Keratinocyte (primary cell): Measurements from ENCODE around the gene HEYL. TPM values are rescaled to one million over a fixed set of nuclear protein-coding genes. Genes with fewer than 3 reads are reported as not detected.

ENCODE experiments used
- DNase-seq: peaks from one replicate; pipeline ENCODE4 v3.0.0-alpha.2; 2011; ENCODE audit warnings: low read depth, missing footprints, low spot score
- FAIRE-seq: peaks from 2 replicates; lab custom pipeline; 2011; peaks lifted over from hg19 to GRCh38; lab: Jason Lieb, UNC
- H2AFZ ChIP-seq: 2 replicates; pipeline ENCODE4 v1.6.0; 2012; ENCODE audit warnings: low read length, control low read depth, inconsistent platforms; ENCODE audit not compliant: control insufficient read depth
- H3K27ac ChIP-seq: 2 replicates; pipeline ENCODE4 v1.5.1; 2011; ENCODE audit warnings: low read length; ENCODE audit not compliant: control insufficient read depth, insufficient read depth
- H3K27me3 ChIP-seq: 3 replicates; pipeline ENCODE4 v1.6.0; 2011; ENCODE audit warnings: low read length; ENCODE audit not compliant: control insufficient read depth, insufficient read depth; ENCODE audit errors: extremely low read depth
- H3K36me3 ChIP-seq, 2 experiments: 2 replicates in 1 of 2; 3 replicates in 1 of 2; pipeline ENCODE4 v1.5.1; 2011; ENCODE audit warnings: low read length in 2 of 2, mild to moderate bottlenecking in 1 of 2; ENCODE audit not compliant: control insufficient read depth in 2 of 2, insufficient read depth in 2 of 2; ENCODE audit errors: extremely low read depth in 1 of 2
- H3K4me1 ChIP-seq: 3 replicates; pipeline ENCODE4 v1.5.1; 2011; ENCODE audit warnings: low read length; ENCODE audit not compliant: control insufficient read depth, insufficient read depth; ENCODE audit errors: extremely low read depth
- H3K4me2 ChIP-seq: 3 replicates; pipeline ENCODE4 v1.6.0; 2011; ENCODE audit warnings: low read depth, low read length; ENCODE audit not compliant: control insufficient read depth, insufficient read depth; ENCODE audit errors: extremely low read depth
- H3K4me3 ChIP-seq, 3 experiments: fragments of 200-600 bp in 1 of 3; sonication (generic) in 1 of 3; 2 replicates in 2 of 3; 3 replicates in 1 of 3; pipeline ENCODE4 v1.5.1; 2011 to 2016; ENCODE audit warnings: low read length in 3 of 3, mild to moderate bottlenecking in 3 of 3, control low read depth in 2 of 3, inconsistent platforms in 1 of 3, low read depth in 1 of 3, mixed read lengths in 1 of 3, mixed run types in 1 of 3, moderate library complexity in 1 of 3; ENCODE audit not compliant: control insufficient read depth in 2 of 3, insufficient read depth in 2 of 3; ENCODE audit errors: extremely low read depth in 1 of 3
- H3K79me2 ChIP-seq: 2 replicates; pipeline ENCODE4 v1.6.0; 2012; ENCODE audit warnings: low read length; ENCODE audit not compliant: control insufficient read depth, insufficient read depth
- H3K9ac ChIP-seq: 3 replicates; pipeline ENCODE4 v1.6.0; 2011; ENCODE audit warnings: low read length; ENCODE audit not compliant: control insufficient read depth, insufficient read depth; ENCODE audit errors: extremely low read depth
- H3K9me1 ChIP-seq: 3 replicates; pipeline ENCODE4 v1.6.0; 2011; ENCODE audit warnings: low read length; ENCODE audit not compliant: control insufficient read depth, insufficient read depth; ENCODE audit errors: extremely low read depth
- H3K9me3 ChIP-seq: 2 replicates; pipeline ENCODE4 v1.5.1; 2012; ENCODE audit warnings: low read depth, low read length; ENCODE audit not compliant: control insufficient read depth
- H4K20me1 ChIP-seq: 3 replicates; pipeline ENCODE4 v1.6.0; 2011; ENCODE audit warnings: low read length; ENCODE audit not compliant: control insufficient read depth, insufficient read depth; ENCODE audit errors: extremely low read depth
- EZH2 ChIP-seq: IDR thresholded peaks from one replicate; pipeline ENCODE4 v1.6.1; 2012; ENCODE audit warnings: inconsistent platforms, mild to moderate bottlenecking, low read length, moderate library complexity
- dilution Hi-C: fragments of 300-500 bp; cut with MboI; formaldehyde crosslinking; loops from one replicate; pipeline ENCODE4 v1.7.0; 2020; ENCODE audit warnings: low sequenced_read_pairs; ENCODE audit not compliant: extremely low pct_ligation_motif_present
- polyA minus RNA-seq, 3 experiments: library from RNA; depleted of rRNA, polyadenylated mRNA; stranded (reverse); fragments of >200 nt; gene quantifications; 1 replicate in 1 of 3; 2 replicates in 1 of 3; 3 replicates in 1 of 3; pipeline ENCODE4 v1.2.3, GENCODE V29; 2011
- polyA plus RNA-seq, 5 experiments: library from polyadenylated mRNA; depleted of rRNA in 3 of 5; stranded (reverse) in 3 of 5; stranded (forward) in 1 of 5; unstranded in 1 of 5; fragments of >200 nt; gene quantifications; 1 replicate in 1 of 5; 2 replicates in 3 of 5; 3 replicates in 1 of 5; pipeline versions ENCODE4 v1.2.1 to v1.2.3, GENCODE V29; 2011 to 2012; ENCODE audit warnings: missing spikeins in 2 of 5, low read depth in 1 of 5, low replicate concordance in 1 of 5
- TF ChIP-seq, protein P1 (sequence below), 3 experiments: IDR thresholded peaks in 1 of 3; conservative IDR thresholded peaks in 1 of 3; optimal IDR thresholded peaks in 1 of 3; 2 replicates in 2 of 3; 3 replicates in 1 of 3; pipeline versions ENCODE3 to v1.5.1; 2011; ENCODE audit warnings: low read length in 3 of 3, mild to moderate bottlenecking in 3 of 3, moderate library complexity in 2 of 3, control low read depth in 1 of 3, inconsistent platforms in 1 of 3; ENCODE audit not compliant: insufficient read depth in 2 of 3; ENCODE audit errors: extremely low read depth in 1 of 3

The HEYL gene
- polyA plus RNA-seq (not detected in 3 replicates), polyA minus RNA-seq (not detected in 3 replicates)
- polyA plus RNA-seq (2011; ENCODE audit: low read depth): not detected
- polyA plus RNA-seq (2011; cell fraction: cytosol; rRNA removed): not detected in 2 replicates
- polyA plus RNA-seq (2011; cell fraction: nucleus; rRNA removed): not detected in 2 replicates
- polyA plus RNA-seq (2012; ENCODE audit: low replicate concordance): 0.02 TPM in 1 of 2 replicates, not detected in the other
- polyA minus RNA-seq (2011; cell fraction: cytosol; rRNA and poly(A)+ RNA removed): not detected
- polyA minus RNA-seq (2011; cell fraction: nucleus; rRNA and poly(A)+ RNA removed): not detected in 2 replicates

DNA sequence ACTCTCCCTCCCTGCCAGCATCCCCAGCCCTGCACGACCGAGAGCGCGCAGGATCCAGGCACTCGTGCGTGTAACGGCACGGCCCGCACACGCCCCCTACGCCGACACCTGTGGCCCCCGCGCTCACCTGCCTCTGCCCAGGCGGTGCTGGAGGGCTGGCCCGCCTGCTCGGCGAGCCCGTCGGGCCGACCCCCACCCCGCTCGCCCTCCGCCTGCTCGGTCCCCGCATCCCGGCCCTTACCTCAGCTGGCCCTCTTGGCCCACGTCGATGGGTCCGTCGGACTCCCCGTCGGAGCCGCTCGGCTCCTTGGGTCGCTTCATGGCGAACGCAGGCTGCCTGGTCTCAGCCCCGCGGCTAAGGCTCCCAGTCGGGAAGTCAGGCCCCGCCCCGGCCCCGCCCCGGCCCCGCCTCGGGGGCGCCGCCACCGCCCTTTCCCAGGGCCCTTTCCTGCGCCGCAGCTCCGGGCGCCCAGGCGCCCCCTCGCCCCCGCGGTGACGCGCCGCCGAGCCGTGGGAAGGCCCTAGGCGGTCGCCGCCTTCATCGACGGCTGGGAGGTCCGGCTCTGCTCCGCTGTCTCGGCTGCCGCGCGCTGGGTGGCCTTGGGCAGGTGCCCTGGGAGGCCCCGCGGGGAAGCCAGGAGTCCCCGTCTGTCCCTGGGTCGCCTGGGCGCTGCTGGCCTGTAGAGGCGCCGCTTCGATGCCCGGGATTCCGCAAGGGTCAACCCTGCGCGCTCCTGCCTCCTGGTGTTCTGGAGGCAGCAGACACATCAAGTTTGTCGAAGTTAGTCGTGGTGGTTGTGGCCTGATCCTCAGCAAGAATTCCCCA, at the start of gene HEYL:
TSS of gene HEYL (minus strand) at position 339 of the 826 bp plus-strand sequence. CDS start at position 321, 18 bp downstream.
- dilution Hi-C loops: no loop called here
- no peak within 1 kb of the TSS for H3K27ac ChIP-seq
- no peak within 1 kb of the TSS for H3K9ac ChIP-seq

DNA sequence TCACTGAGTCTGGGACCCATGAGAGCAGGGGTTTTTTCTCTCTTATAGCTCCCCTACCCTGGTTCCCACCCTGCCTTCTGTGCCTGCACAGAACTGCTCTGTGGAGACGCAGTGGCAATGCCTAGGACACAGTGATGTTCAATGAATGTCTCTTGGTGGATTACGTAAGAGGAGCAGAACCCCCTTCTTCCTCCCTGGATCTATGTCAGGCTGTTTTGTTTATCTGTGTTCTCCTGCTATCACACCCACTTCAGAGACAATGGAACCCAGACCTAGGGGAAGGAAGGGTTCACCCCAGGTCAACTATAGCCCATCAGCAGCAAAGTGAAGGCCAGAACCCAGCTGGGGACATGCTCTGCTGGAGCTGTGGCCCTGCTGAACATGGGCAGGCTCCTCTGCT, 49.8 kb upstream of the HEYL start:
- no peaks in the 10 kb centered on the region for H3K79me2 ChIP-seq
- no peak overlapping the region for H2AFZ ChIP-seq
- peaks cover 69% of the 10 kb centered on the region for H3K27me3 ChIP-seq
- FAIRE-seq: no peak
- no peak overlapping the region for H3K4me2 ChIP-seq
- no peaks in the 10 kb centered on the region for H3K9me3 ChIP-seq
- H4K20me1 ChIP-seq: no peaks in the 10 kb centered on the region
- H3K27ac ChIP-seq: no peak overlapping the region
- no peak overlapping the region for H3K4me3 ChIP-seq
- no peak overlapping the region for H3K9ac ChIP-seq
- H3K36me3 ChIP-seq: no peaks in the 10 kb centered on the region
- DNase-seq: no peak
- H3K4me1 ChIP-seq: peaks cover 8% of the 10 kb centered on the region
- TF ChIP-seq, protein P1, sequence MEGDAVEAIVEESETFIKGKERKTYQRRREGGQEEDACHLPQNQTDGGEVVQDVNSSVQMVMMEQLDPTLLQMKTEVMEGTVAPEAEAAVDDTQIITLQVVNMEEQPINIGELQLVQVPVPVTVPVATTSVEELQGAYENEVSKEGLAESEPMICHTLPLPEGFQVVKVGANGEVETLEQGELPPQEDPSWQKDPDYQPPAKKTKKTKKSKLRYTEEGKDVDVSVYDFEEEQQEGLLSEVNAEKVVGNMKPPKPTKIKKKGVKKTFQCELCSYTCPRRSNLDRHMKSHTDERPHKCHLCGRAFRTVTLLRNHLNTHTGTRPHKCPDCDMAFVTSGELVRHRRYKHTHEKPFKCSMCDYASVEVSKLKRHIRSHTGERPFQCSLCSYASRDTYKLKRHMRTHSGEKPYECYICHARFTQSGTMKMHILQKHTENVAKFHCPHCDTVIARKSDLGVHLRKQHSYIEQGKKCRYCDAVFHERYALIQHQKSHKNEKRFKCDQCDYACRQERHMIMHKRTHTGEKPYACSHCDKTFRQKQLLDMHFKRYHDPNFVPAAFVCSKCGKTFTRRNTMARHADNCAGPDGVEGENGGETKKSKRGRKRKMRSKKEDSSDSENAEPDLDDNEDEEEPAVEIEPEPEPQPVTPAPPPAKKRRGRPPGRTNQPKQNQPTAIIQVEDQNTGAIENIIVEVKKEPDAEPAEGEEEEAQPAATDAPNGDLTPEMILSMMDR (optimal IDR thresholded peaks at IDR 0.05 in 1 of 3, IDR thresholded peaks at IDR 0.05 in 1 of 3, conservative IDR thresholded peaks at IDR 0.05 in 1 of 3; ENCODE audit: extremely low read depth in 1 of 3, insufficient read depth in 2 of 3, low read length in 3 of 3): no peak
- TF ChIP-seq EZH2: peak; percentile 32
- H3K9me1 ChIP-seq: no peaks in the 10 kb centered on the region
- dilution Hi-C loops: no loop called here

More for the DNA sequence above, at the start of gene HEYL:
- Histone ChIP-seq H3K4me3 (no peak within 1 kb of the TSS), H3K79me2 (no peaks in the 10 kb centered on the region), H3K4me1 (peaks cover 3% of the 10 kb centered on the region), H3K27me3 (peaks cover 44% of the 10 kb centered on the region), H3K4me2 (no peak within 1 kb of the TSS), H2AFZ (no peak within 1 kb of the TSS), H3K36me3 (no peaks in the 10 kb centered on the region), H4K20me1 (no peaks in the 10 kb centered on the region), H3K9me1 (no peaks in the 10 kb centered on the region), H3K9me3 (no peaks in the 10 kb centered on the region)
- FAIRE-seq: no peak
- TF ChIP-seq, protein P1 (optimal IDR thresholded peaks at IDR 0.05 in 1 of 3, IDR thresholded peaks at IDR 0.05 in 1 of 3, conservative IDR thresholded peaks at IDR 0.05 in 1 of 3; ENCODE audit: extremely low read depth in 1 of 3, insufficient read depth in 2 of 3, low read length in 3 of 3): peak in 2 of 3 experiments; percentile 13 to 16
- no peak for TF ChIP-seq EZH2
- DNase-seq: no peak
